Glomerular visceral epithelial cell (primary cell): ENCODE measurements around the gene DDX56.
"Not testable (repeated sequence)": the region's sequence is repeated elsewhere in the genome, so short reads cannot be mapped to it uniquely, and the experiment has no call there.

ENCODE experiments used
- DNase-seq: peaks from one replicate; pipeline ENCODE4 v3.0.0-alpha.2; 2016; ENCODE audit errors: extremely low spot score

DDX56 gene

DNA sequence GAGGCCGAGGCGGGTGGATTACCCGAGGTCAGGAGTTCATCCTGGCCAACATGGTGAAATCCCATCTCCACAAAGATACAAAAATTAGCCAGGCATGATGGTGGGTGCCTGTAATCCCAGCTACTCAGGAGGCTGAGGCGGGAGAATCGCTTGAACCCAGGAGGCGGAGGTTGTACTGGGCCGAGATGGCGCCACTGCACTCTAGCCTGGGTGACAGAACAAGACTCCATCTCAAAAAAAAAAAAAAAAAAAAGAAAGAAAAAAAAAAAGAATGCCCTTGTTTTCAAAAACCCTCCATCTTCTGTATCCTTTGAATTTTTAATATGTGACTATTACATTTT lies 11.1 kb downstream of the DDX56 start:
- DNase-seq = not testable (repeated sequence)

DNA sequence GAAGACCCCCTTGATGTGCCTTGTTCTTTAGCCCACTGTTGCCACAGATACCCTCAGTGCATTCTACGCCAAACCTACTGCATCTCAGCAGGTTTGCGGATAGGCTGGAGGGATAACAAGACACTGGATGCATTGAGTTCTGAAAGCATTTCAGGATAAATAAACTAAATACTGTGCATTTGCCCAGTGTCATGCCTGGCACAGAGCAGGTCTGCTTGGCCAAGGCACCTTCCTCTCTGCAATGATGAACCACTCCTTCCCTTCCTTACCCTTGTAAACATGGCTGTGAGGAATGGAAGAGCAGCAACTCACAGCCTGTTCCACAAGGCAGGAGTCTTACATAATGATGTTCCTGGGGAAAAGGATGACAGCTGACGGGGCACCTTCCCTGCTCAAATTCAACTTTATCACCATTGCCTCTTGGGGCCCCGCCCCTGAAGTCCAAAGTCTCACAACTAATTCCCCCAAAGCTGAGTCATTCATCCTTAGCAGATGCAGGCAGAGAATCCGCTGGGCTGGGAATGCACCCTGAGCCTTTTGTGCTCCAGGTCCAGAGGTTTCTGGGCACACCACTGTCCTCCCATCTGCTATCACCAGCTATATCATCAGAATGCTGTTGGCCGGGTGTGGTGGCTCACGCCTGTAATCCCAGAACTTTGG lies 11.6 kb downstream of the DDX56 start:
- peak; percentile 58 for DNase-seq

DNA sequence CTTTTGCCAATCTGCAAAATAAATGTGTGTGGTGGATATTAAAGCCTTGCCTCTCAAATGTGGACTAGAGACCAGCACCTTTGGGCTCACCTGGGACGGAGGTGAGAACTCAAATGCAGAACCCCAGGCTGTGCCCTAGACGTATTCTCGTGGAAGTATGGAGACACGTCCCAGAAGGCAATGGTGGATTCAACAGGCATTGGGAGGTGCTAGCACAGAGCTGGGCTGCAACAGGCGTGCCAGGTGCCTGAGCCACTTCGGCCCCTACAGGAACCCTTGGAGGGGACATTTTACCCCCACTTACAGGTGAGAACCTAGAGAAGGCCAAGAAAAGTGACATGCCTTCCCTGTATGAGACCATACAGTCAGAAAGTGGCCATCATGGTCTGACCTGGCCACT lies 12.2 kb downstream of the DDX56 start:
- DNase-seq = no peak

- DNase-seq = no peak
Measured at GRCh38 chr7:44559485-44559884, 14.2 kb downstream of the DDX56 start.

GRCh38 chr7:44557485-44557884 lies 16.2 kb downstream of the DDX56 start:
- no peak for DNase-seq

GRCh38 chr7:44555350-44555749 lies 18.4 kb downstream of the DDX56 start:
- no peak for DNase-seq

- not testable (repeated sequence) for DNase-seq
Measured at GRCh38 chr7:44552473-44553005, 21.2 kb downstream of the DDX56 start.

- no peak for DNase-seq
Measured at GRCh38 chr7:44549457-44549856, 24.3 kb downstream of the DDX56 start.

DNA sequence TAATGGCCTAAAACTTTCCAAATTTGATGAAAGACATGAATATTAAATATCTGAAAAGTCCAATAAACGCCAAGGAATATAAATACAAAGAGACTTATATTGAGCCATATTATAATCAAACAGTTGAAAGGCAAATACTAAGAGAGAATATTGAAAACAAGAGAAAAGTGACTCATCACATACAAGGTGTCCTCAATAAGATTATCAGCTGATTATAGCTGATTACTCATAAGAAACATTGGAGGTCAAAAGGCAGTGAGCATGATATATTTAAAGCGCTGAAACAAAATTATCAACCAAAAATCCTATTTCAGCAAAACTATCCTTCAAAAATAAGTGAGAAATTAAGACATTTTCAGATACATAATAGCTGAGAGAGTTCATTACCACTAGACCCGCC lies 24.8 kb downstream of the DDX56 start:
- DNase-seq = no peak

GRCh38 chr7:44547536-44548231 lies 26.0 kb downstream of the DDX56 start:
- DNase-seq = no peak

DNA sequence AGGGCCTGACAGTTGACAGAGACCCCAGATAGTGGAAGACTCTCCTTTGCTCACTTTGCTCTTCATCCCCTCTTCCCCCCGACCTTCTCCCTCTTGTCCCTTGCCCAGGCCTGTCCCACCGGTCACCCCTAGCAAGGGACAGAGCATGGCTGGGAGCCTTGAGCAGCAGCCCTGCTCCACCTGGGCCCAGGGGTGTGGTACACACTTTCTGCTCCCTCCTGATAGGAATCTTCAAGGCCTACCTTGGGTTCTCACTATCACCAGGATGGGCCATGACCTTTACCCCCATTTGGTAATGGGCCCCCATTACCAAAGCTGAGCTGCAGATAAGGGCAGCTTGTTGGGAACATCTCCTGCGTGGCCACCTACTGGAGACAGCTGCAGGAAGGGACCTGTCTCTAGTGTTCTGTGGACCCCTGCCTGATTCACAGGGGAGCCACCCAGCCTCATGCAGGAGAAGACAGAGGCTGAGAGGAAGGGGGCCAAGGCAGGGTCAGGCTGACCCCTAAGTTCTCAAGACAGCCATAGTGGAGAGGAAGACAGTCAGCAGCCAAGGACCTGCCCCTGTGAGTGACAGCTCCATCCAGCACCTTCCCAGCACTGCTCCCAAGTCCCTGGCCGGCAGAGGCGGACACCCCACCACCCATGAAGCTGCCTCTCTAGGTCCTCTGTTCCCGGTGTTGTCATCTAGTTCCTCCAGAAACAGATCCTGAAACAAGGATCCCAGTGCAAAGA lies 31.7 kb downstream of the DDX56 start:
- no peak for DNase-seq

GRCh38 chr7:44541028-44541869 lies 32.5 kb downstream of the DDX56 start, which contains the start of gene NPC1L1:
Gene NPC1L1, minus strand, starts transcription at chr7:44541330. Its CDS starts 71 bp downstream, at chr7:44541259.
- DNase-seq = no peak

DNA sequence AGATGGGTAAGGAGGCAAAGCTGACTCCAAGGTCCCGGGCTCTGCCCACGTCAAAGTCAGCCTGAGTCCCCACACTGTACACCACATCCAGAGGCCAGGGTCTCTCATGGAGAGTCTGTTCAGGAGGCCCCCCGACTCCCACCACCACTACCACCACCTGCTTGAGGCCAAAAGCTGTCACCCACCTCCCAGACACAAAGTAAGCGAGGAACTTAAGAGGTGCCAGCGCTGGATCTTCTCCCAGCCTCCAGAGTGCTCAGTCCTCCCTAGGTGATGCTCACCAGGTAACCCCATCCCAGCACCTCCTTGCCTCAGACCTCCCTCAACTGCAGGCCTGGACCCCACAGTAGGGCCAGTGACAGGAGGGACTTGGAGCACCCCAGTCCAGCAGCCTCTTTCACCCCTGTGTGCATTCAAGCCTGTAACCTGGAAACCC lies 33.1 kb downstream of the DDX56 start:
- no peak for DNase-seq

GRCh38 chr7:44539669-44540506 lies 33.8 kb downstream of the DDX56 start:
- DNase-seq = no peak

GRCh38 chr7:44538798-44539668 lies 34.7 kb downstream of the DDX56 start:
- no peak for DNase-seq

DNA sequence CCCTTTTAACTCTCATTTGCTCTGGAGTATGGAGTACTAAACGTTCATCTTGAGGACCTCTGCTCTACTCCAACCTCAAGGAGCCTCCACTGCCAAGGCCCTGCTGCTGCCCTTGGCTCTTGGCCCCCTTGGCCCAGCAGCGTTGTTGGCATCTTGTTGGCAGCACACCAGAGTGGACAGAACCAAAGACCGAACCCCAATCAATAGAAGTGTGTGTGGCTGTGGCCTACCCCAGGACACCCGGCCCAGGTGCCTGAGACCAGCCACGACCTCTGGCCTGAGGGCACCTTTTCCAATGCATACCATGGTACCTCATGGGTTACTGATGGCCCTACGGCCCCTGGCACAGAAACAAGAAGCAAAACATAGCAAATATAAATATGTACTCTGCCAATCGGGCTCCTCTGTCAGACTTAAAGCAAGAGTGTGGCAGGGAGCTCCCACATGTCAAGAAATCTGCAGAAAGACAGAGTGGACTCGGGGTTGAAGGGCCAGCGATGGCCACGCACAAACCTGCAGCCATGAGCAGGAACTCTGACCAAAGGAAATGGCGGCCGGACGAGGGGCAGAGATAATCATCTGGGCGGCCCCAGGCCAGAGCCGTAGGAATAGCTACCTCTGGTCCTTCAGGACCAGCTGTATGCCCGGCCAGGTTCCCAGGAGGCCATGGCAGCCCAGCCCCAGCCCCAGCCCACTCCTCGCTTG lies 35.5 kb downstream of the DDX56 start:
- no peak for DNase-seq

GRCh38 chr7:44537442-44537841 lies 36.3 kb downstream of the DDX56 start:
- no peak for DNase-seq

DNA sequence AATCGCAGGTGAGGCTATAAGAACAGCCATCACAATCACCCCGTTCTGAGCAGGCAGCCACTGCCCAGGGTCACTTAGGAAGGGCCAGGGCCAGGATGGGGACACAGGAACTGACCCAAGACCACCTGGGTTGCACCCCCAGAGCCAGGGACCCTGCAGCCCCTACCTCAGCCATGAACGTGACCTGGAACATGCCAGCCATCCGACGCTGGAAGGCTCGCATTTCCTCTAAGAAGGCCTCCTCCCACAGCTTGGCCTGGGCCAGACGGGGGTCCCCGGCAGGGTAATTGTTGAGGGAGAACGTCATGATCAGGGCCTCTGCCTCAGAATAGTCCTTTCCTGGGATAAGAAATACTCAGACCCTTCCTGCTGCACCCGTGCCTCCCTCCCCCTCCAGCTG lies 37.6 kb downstream of the DDX56 start:
- DNase-seq = no peak
